HG03095 (cell line): Measurements from ENCODE around the gene FBH1.
"Not testable (repeated sequence)": the region's sequence is repeated elsewhere in the genome, so short reads cannot be mapped to it uniquely, and the experiment has no call there.

ENCODE experiments used
- ATAC-seq: cut with Tn5 transposase; IDR thresholded peaks from one replicate; pipeline ENCODE4 v1.9.1; 2021; ENCODE audit warnings: moderate library complexity; ENCODE audit not compliant: unreplicated experiment

The FBH1 gene

DNA sequence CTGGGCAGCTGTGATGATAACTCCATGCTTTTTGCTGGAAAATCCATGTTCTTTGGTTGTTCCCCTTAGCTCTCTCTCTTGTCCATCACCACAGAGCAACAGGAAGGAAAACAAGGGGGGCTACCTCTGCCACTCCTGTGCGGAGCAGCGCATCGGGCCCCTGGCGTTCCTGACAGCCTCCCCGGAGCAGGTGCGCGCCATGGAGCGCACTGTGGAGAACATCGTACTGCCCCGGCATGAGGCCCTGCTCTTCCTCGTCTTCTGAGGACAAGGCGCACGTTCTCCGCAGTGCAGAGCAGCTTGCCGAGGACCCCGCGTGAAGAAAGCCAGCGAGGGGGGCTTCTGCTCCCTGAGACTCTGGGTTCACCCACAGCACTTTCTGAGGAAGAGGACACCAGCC lies 47.0 kb downstream of the FBH1 start:
- ATAC-seq, result no peak

DNA sequence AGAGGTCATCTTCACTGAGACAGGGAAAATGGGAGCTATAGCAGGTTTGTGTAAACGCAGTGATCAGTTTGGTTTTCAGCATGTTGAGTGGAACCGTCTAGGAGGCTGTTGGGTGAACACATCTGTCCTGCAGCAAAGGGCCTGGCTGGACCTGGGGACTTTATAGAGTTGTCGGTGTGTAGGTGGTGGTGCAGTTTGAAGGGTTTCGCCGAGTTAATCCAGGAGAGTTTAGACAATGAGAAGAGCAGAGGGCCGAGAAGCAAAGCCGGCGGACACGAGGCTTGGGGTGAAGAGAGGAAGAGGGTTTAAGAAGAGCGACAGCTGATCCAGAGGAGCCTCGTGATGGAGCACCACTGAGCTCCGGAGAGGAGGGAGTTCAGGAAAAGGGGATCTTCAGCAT lies 48.2 kb downstream of the FBH1 start:
- no peak for ATAC-seq

DNA sequence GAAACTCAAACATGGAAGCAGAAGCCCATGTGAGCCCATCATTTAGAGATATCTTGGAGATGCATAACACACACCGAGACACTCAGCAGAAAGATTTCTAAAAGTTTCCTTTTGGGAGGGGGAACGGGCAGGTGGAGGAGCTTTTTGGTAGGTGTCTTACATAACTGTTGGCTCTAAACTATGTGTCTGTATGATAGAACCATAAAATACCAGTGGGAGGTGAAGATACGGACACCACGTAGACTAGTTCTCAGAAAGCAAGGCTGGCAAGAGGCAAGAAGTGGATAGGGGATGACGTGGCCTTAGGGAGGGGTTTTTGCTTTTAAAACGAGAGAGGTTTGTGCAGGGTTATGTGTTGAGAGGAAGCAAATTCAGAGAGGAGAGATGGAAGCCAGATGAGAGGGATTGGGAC lies 50.8 kb downstream of the FBH1 start:
- ATAC-seq, result no peak

DNA sequence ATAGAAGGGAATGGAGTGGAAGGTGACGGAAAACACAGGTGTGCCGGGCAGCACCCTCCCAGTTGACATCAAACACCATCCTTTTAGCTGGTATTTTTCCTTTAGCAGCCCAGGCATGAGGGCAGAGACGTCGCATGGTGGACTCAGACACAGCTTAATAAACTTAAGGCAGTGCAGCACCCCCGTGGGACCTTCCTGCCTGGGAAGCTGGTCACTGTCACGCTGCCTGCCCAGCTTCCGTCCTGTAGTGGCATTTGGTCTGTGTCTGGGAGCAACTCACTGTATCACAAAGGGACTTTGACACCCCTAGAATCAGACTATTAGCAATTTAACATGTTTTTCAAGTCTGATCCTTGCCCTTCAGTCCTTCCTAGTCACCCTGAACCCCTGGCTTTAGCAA lies 51.5 kb downstream of the FBH1 start:
- ATAC-seq, result no peak

DNA sequence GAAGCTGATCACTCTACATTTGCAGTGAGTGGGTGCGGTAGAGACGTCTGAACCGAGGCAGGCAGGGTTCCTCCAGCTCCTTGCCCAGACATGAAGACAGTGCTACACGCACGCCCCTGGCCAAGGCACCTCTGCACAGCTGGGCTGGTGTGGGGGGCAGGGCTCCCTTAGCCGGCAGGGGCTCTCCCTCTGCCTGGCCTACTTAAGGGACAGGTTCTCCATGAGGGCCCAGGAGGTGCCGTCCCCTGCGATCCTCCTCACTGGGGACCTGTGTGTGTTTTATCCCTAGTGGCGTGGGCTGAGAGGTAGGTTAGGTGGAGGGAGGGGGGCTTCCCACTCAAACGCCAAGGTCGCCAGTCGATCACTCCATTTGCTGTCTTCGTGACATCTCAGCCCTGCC lies 52.0 kb downstream of the FBH1 start:
- ATAC-seq, result no peak

DNA sequence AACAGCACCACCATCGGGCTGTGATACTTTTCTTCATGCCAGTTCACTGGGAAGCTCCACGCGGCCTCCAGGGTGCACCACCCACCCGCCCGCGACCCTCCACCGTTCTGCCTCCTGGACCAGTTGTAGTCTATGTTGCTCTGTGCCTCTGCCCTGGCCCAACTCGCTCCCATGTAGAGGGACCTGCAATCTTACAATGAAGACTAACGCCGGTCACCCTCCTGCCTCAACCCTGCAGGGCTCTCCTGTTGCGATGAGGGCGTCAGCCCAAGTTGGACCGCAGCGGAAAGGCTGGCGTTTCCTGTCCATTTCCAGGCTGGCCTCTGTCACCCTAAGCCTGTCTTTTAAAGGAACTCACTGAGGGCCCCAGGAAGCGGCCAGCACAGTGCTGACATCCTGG lies 52.4 kb downstream of the FBH1 start:
- no peak for ATAC-seq

DNA sequence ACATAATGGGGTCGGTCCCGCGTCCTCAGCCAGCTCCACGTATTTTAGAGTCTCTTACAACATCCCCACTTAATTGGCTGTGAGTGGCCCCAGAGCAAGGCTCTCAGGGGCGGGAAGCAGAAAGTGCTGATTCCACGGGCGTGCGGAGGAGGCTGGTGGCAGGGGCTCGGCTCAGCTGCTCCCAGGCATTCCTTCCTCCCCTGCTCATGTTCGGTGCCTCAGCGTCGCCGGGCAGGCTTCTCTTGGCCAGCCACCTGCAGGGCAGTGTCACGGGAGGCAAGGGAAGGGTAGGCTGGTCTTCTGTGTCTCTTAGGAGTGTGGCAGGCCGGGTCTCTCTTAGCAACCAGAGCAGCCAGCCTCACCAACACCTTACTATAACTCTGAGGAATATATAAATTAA lies 53.5 kb downstream of the FBH1 start:
- no peak for ATAC-seq

DNA sequence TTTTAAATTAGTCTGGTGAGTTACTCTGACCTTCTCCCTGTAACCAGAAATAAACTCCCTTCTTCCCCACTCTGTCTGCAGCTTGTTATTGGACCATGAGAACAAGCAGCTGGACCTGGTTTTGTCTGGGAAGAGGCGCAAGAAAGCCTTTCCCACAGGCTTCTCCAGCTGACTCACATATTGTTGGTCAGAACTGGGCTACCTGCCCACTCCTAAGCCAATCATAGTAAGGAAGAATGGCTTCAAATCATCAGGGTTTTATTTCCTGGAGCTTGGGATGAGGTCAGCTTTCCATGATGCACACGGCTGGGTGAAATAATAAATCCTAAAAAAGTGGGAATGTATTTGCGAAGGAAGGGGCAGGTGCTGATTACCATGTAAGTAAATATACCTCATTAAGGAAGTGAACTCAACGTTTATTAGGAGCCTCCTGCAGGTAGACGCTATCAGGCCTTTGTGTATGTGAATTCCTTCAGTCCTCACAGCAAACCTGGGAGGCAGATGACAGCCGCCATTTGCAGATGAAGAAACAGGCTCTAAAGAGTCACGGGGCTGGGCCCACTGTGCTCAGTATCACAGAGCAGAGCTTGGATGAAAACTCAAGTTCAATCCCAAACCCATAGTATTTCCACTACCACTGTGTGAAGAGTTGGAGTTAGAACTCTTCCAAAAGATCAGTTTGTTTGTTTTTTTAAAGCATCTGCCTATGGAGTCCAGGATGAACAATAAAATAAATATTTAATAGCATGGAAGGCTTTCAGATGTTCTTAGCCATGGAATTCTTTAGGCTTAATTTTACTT lies 54.5 kb downstream of the FBH1 start:
- no peak for ATAC-seq

DNA sequence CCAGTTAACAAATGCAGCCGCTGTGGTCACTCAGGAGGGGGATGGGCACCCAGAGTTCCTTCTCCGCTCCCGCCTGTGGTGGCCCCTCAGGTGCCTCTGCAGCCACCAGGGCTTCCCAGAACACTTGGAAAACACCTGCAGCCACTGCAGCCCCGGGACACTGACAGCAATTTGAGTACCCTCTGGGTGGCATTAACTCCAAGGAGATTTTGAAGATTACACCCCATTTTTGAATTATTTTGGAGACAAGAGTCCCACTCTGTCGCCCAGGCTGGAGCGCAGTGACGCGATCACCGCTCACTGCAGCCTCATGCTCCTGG lies 55.1 kb downstream of the FBH1 start:
- no peak for ATAC-seq

DNA sequence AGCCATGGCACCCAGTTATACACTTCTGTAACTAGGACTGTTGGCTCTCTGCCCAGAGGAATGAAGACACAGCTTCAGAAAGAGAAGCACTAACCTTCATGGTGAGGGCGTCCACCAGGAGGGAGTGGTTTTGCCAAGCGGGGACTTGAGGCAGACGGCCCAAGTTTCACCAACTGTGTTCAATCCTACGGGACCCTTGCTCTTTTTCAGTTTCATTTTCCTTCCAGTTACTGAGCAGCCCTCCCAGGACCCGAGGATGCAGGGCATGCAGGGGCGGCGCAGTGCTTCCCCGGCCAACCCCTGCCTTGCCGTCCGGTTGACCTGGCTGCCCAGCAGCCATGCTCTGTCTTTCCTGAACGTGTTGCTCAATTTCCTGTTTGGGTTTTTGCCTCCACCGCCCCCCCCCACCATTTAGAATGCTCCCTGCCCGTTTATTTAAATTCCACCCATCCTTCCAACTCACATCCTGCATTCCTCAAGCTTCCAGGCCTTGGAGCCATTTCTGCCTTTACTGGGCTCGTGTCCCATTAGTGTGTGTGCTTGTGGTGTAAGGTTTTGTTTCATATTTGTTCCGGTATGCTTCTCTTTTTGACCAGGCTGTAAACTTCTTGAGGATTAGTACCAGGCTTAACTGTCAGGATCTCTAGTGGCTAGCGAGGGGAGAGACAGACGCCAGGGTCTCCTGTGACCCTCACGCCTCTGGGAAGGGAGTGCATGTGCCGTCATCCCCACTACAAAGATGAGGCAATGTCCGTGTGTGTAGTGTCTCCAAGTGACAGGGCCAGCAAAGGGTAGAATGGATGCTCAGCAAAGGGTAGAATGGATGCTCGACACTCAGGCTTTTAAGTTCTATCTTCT lies 55.7 kb downstream of the FBH1 start:
- ATAC-seq, result no peak

DNA sequence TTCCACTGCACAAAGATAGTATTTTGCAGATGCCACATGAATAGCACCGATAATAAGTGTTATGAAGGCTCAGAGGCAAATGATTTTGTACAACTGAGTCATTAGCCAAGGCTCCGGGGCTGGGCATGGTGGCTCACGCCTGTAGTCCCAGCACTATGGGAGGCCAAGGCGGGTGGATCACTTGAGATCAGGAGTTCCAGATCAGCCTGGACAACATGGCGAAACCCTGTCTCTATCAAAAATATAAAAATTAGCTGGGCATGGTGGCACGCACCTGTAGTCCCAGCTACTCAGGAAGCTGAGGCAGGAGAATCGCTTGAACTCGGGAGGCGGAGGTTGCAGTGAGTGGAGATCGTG lies 56.4 kb downstream of the FBH1 start:
- not testable (repeated sequence) for ATAC-seq

DNA sequence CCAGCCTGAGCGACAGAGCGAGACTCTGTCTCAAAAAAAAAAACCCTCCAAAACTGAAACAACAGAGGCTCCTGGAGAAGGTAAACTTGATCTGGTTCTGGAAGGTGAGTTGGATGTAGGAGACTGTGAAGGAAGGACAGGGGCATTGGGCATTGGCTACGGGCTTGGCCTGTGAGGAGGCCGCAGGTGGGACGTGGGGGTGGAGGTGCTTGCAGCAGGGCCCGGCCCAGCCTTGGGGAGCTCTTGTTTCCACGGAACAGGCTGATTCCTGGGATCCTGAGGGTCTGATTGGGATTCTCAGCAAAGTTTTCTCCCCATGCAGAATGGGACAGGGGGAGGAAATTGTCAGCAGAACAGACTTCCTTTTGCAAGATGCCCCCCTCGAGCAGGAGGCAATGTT lies 56.7 kb downstream of the FBH1 start:
- no peak for ATAC-seq

DNA sequence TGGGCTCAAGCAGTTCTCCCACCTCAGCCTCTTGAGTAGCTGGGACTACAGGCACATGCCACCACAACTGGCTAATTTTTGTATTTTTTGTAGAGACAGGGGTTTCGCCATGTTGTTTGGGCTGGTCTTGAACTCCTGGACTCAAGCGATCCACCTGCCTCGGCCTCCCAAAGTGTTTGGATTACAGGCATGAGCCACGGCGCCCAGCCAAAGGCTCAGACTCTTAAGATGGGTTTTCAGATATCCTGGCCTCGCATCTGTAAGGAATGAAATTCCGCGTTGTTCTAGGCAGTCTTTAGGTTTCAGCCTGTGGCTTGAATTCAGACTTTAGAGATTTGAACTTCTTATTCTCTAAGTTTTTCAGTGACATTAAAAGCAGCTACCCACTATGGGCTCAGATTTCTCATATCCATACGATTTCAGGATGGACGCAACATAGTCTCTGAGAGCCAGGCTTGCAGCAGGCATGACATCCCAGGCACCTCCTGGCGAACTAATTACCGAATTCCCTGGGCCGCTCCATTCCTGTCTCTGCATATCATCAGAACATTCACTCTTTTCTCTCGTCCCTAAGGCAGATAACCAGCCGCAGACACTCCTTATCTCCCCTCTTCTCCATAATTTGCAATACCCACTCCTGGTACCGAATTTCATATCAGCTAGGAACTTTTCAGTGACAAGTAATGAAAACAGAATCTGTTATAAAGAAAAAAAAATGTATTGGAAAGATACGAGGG lies 57.6 kb downstream of the FBH1 start:
- ATAC-seq, result no peak

DNA sequence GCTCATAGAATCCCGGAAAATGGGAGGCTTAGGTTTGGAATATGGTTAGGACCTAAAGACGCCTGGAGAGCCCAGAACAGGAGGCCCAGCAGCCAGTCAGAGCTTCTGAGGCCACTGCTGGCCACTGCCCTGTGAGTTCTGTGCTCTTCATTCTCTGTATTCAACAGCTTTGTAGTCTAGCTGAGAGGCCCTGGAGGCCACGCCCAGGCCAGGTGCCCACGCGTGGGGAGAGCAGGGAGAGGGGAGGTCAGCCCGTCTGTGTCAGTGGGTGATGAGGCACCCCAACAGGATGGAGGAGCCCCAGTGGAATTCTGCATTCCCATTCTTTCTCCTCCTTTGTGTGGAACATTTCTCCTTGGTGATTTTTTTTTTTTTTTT lies 58.2 kb downstream of the FBH1 start:
- no peak for ATAC-seq

DNA sequence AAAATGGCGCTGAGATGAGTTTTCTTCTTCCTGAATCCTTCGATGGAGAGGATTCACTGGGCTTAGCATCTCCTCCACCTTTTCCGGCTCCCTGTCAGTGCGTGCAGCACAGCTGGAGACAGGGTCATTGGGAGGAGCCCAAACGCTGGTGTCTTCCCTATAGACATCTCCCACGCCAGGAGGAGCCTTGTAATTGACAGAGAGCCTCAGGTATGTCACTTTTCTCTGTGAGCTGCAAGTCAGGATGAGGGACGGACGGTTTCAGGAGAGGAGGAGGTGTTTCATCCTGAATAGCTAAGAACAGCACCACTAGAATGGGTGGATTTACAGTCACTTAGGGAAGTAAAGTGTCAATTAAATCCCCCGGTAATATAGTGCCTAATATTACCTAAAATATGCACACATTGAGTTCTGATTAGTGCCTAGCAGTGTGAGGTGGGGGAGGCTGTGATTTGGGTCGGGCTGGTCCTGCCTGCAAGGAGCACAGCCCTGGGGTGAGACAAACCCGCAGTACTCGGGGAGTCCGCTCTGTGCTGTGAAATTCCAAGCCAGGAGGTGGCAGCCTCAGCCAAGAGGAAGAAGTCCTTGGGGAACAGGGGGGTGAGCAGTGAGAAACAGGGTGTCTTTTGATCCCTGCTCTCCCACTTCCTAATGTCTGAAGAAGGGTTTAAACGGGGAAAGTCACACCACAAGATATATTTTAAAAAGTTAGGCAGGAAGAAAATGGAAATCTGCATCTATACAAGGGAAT lies 59.1 kb downstream of the FBH1 start:
- ATAC-seq, result no peak

DNA sequence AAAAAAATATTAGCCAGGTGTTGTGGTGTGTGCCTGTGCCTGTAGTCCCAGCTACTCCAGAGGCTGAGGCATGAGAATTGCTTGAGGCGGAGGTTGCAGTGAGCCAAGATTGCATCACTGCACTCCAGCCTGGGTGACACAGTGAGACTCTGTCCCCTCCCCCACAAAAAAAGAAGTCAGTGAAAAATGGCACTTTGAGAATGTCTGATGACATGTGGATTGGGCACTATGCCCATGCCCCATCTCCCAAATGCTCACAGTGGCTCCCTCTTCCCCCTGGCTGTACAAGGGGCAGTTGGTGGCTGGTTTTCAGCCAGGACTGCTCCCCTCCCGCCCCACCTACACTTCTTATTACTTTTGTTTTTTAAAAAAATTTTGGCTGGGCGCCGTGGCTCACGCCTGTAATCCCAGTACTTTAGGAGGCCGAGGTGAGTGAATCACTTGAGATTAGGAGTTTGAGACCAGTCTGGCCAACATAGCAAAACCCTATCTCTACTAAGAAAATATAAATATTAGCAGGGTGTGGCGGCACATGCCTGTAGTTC lies 61.2 kb downstream of the FBH1 start:
- no peak for ATAC-seq

DNA sequence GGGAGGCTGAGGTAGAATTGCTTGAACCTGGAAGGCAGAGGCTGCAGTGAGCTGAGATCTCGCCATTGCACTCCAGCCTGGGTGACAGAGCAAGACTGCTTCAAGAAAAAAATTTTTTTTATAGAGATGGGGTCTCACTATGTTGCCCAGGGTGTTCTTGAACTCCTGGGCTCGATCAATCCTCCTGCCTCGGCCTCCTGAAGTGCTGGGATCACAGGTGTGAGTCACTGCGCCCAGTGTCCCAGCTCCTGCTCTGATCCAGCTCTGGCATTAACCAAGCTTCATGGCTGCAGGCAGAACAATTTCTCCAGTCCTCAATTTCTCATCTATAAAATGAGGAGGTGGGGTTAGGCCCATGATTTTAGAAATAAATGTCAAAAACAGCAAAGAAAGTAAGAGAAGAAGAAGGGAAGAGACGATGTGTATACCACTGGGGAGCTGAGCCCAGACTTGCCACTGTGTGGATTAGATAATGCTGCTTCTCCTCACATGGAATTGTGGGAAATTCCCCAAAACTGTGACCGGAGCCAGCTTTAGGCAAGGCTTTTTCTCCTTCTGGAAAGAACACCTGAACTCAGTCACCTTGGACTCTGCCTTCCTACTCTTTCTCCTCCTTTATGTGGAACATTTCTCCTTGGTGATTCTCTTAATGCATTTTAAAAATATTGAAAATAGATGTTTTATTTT lies 61.8 kb downstream of the FBH1 start:
- no peak for ATAC-seq

DNA sequence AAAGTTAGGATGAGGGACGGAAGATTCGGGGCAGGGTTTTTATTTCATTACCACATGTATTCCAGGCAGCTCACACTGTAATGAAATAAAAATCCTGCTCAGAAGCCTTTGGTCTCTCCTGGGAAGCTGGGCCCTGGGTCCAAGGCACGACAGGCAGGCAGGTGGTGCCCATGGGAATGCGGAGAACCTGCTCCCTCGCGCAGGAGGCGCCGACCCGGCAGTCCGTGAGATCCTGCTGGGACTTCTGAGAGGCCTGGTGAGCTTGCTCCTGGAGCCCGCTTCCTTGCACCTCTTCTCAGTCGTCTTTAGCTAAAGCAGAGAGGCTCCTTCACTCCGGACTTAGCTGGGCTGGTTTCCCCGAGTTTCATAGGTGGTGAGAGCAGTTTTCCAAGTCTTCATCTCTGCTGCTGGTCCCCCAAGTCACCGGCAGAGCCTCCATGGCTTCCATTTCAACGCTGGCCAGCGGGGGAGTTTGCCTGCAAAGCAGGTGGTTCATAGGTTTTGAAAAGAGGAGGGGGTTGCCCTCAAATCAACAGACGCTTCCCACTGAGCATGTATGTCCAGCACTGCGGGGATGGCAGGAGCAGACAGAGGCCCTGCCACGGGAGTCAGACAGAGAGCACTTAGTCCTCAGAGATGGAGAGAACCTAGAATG lies 62.8 kb downstream of the FBH1 start:
- ATAC-seq, result no peak

DNA sequence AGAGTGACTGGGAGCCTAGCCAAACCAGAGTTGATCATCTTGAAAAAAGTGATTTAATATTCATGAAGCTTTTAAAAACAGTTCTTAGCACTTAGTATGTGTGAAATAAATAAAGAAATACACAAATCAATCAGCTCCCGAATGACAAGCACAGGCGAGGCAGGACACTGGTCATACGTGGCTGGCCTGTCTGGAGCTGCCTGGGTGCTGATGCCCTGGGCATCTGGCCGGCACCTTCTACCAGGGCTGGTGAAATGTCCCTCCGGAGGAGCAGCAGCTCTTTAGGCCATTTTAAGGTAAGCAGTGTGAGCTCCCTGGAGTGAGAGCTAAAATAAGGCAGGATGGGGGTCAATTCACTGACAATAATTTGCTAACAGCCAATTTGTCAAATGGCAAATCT lies 63.6 kb downstream of the FBH1 start:
- no peak for ATAC-seq
